GM19468 (cell line): ENCODE measurements around the gene REXO1.
"Not testable (repeated sequence)": the region's sequence is repeated elsewhere in the genome, so short reads cannot be mapped to it uniquely, and the experiment has no call there.

Experiments used
- ATAC-seq: cut with Tn5 transposase; IDR thresholded peaks from one replicate; pipeline ENCODE4 v1.9.1; 2021; ENCODE audit warnings: mild to moderate bottlenecking, moderate library complexity, moderate number of reproducible peaks; ENCODE audit not compliant: unreplicated experiment; ENCODE audit errors: extremely low read depth

REXO1 gene

GRCh38 chr19:1805401-1806183 is 42.7 kb downstream of the REXO1 start:
- no peak for ATAC-seq

- no peak for ATAC-seq
Observed at GRCh38 chr19:1804858-1805257, 43.4 kb downstream of the REXO1 start.

GRCh38 chr19:1799695-1800342 is 48.5 kb downstream of the REXO1 start:
- no peak for ATAC-seq

GRCh38 chr19:1797313-1797712 is 51.0 kb downstream of the REXO1 start:
- not testable (repeated sequence) for ATAC-seq

- no peak for ATAC-seq
Observed at GRCh38 chr19:1796395-1797142, 51.7 kb downstream of the REXO1 start.

- ATAC-seq = no peak
Observed at GRCh38 chr19:1794424-1795172, 53.7 kb downstream of the REXO1 start.

DNA sequence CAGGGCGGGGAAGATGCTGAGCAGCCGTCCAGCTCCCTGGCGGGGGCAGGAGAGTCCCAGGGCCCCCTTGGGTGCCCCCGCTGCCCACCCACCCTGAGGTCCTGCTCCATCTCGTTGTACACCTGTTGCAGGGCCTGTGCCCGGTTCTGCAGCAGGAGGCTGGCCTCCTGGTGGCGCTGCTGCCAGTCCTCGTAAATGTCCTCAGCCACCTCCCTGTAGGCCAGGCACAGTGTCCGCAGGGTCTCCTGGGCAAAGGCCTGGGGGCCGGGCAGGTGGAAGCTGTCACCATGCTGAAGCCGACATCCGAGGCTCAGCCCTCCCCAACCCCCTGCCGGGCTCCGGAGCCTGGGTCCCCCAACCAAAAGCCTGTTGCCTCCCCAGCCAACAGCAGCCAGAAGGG is 56.4 kb downstream of the REXO1 start:
- no peak for ATAC-seq

DNA sequence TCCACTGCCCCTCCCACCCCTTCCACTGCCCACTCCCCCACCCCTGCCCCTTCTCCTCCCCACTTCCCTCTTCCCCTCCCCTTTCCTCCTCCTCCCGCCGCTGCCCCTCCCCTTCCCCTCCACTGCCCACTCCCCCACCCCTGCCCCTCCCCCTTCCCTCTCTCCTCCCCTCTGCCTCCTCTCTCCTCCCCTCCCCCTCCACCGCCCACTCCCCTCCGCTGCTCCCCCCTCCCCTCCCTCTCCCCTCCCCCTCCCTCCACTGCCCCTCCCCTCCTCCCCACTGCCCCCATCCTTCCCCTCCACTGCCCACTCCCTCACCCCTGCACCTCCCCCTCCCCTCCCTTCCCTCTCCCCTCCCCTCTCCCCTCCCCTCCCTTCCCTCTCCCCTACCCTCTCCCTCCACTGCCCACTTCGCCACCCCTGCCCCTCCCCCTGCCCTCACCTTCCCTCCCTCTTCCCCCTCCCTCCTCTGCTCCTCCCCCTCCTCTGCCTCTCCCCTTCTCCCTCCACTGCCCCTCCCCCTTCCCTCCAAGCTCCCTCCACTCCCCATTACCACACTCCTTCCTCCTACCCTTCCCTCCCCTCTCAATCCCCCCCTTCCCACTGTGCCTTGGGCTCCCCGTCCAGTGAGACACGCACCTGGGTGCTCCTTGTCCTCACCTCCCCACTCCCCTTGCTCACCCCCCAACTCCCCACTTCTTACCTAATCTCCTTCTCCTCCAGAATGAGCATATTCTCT is 58.1 kb downstream of the REXO1 start:
- no peak for ATAC-seq

DNA sequence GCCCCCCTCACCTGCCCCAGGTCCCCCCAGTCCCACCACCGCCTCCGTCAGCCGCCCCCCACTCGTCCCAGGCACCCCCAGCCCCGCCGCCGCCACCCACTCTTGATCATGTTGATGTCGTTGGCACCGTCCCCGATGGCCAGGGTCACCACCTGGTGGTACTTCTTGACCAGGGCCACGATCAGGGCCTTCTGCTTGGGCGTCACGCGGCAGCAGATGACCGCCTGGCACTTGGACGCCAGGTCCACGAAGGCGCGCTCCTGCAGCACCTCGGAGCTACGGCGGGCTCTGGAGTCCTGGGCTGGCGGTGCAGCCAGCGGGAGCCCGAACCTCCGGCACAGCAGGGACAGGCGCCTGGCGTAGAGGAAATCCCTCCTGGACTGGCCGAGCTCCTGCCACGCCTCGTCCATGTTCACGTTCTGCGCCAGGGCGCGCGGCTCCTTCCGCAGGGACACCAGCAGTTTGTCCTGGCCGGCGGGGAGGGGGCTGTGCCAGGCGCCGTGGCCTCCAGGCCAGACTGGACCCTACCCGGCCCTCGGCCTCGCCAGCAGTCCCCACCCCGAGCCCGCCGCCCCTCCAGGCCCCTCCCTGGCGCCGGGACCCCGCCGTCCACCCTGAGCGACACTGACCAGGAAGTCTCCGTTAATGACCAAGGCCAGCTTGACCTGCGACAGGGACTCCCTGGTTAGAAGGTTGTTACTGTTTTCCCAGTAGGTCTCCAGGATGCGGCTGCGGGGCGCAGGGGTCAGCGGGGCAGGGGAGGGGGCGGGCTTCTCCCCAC is 58.8 kb downstream of the REXO1 start:
- ATAC-seq = no peak

DNA sequence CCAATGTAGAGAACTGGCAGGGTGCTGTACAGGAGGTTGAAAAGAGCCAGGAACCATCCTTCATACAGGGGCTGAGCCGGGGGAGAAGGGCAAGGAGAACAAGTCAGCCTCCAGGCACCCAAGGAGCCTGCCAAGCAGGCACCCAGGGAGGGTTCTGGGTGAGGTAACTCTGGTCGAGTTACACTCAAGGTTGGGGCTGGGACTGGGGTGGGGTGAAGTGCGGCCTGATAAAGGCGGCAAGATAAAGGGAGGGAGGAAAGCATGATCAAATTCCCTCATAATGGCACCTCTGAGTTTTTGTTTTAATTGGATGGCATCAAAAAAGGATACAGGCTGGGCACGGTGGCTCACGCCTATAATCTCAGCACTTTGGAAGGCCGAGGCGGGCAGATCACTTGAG is 61.2 kb downstream of the REXO1 start:
- no peak for ATAC-seq

GRCh38 chr19:1786668-1787067 is 61.6 kb downstream of the REXO1 start:
- ATAC-seq = no peak

GRCh38 chr19:1785310-1785709 is 63.0 kb downstream of the REXO1 start:
- ATAC-seq = no peak

GRCh38 chr19:1783874-1784273 is 64.4 kb downstream of the REXO1 start:
- ATAC-seq = no peak

DNA sequence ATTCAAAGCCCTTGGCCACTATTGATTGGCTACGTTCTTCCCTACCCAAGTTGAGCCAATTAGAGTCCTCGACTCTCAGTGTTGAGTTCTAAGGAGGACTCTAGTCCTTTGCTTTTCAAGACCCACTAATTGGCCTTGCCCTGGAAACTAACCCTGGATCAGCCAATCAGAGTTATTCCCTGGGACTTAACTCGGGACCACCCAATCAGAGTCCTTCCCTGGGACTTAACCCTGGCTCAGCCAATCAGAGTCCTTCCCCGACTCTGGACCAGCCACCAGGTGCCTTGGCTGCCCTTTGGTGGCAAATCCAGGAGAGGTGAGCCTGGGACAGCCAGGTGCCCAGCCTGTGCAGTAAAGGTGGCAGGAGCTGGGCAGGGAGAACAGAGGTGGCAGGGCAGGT is 64.9 kb downstream of the REXO1 start:
- ATAC-seq = no peak

GRCh38 chr19:1782521-1782920 is 65.8 kb downstream of the REXO1 start:
- no peak for ATAC-seq

- ATAC-seq = no peak
Observed at GRCh38 chr19:1780272-1780958, 67.9 kb downstream of the REXO1 start.

GRCh38 chr19:1779574-1779973 is 68.7 kb downstream of the REXO1 start:
- no peak for ATAC-seq

DNA sequence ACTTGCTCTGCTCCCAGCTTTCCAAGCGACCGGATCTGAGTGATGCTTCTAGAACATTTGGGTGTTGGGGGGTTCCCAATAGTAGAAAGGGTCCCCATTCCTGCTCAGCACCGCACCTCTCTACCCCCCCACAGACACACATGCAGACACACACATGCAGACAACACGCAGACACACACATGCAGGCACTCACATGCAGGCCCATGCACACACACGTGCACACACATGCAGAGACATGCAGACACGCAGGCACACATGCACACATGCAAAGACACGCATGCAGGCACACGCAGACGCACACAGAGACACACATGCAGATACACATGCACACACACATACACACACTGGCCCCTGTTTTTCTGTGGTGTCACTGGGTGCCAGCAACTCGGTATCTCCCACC is 71.1 kb downstream of the REXO1 start:
- no peak for ATAC-seq
